NCI-H82 treated with DMSO at 0.1 percent for 48 hours (cell line): ENCODE data around the gene ECT2.
"Not testable (repeated sequence)": the region's sequence is repeated elsewhere in the genome, so short reads cannot be mapped to it uniquely, and the experiment has no call there.

Source experiments
- DNase-seq: peaks from one replicate; lab custom pipeline; 2025; ENCODE audit not compliant: unreplicated experiment; lab: John Stamatoyannopoulos, UW

Gene ECT2

GRCh38 chr3:172804323-172804722, 53.8 kb downstream of the ECT2 start:
- no peak for DNase-seq

- no peak for DNase-seq
Measured at GRCh38 chr3:172808969-172809546, 58.5 kb downstream of the ECT2 start.

GRCh38 chr3:172811099-172811498, 60.6 kb downstream of the ECT2 start:
- DNase-seq = no peak

GRCh38 chr3:172813462-172813861, 62.9 kb downstream of the ECT2 start:
- DNase-seq = no peak

- no peak for DNase-seq
Measured at GRCh38 chr3:172814738-172815137, 64.2 kb downstream of the ECT2 start.

GRCh38 chr3:172815857-172816256, 65.3 kb downstream of the ECT2 start:
- DNase-seq = no peak

- DNase-seq = no peak
Measured at GRCh38 chr3:172816281-172816680, 65.8 kb downstream of the ECT2 start.

- no peak for DNase-seq
Measured at GRCh38 chr3:172816968-172817367, 66.4 kb downstream of the ECT2 start.

- no peak for DNase-seq
Measured at GRCh38 chr3:172820492-172820891, 70.0 kb downstream of the ECT2 start.

GRCh38 chr3:172824229-172824628, 73.7 kb downstream of the ECT2 start:
- no peak for DNase-seq

- not testable (repeated sequence) for DNase-seq
Measured at GRCh38 chr3:172827231-172827630, 76.7 kb downstream of the ECT2 start.

- DNase-seq = no peak
Measured at GRCh38 chr3:172832983-172833382, 82.5 kb downstream of the ECT2 start.

GRCh38 chr3:172836390-172836997, 86.0 kb downstream of the ECT2 start:
- DNase-seq = peak; percentile 45

- DNase-seq = no peak
Measured at GRCh38 chr3:172839679-172840078, 89.2 kb downstream of the ECT2 start.

GRCh38 chr3:172840463-172840862, 89.9 kb downstream of the ECT2 start:
- no peak for DNase-seq

GRCh38 chr3:172840913-172841312, 90.4 kb downstream of the ECT2 start:
- no peak for DNase-seq

- no peak for DNase-seq
Measured at GRCh38 chr3:172844428-172844827, 93.9 kb downstream of the ECT2 start.

GRCh38 chr3:172846103-172846561, 95.6 kb downstream of the ECT2 start:
- DNase-seq = no peak

- DNase-seq = no peak
Measured at GRCh38 chr3:172846706-172847105, 96.2 kb downstream of the ECT2 start.

GRCh38 chr3:172847292-172847691, 96.8 kb downstream of the ECT2 start:
- DNase-seq = no peak

GRCh38 chr3:172848910-172849309, 98.4 kb downstream of the ECT2 start:
- DNase-seq = no peak

GRCh38 chr3:172853005-172853404, 102.5 kb downstream of the ECT2 start:
- no peak for DNase-seq
